GM19023 (cell line): ENCODE data around the gene PUM2.

ENCODE experiments used
- ATAC-seq: cut with Tn5 transposase; IDR thresholded peaks from one replicate; pipeline ENCODE4 v1.9.1; 2021; ENCODE audit warnings: mild to moderate bottlenecking, moderate library complexity; ENCODE audit not compliant: unreplicated experiment

Gene PUM2

GRCh38 chr2:20203521-20204225 is 147.0 kb downstream of the PUM2 start:
- no peak for ATAC-seq

GRCh38 chr2:20203072-20203471 is 147.6 kb downstream of the PUM2 start:
- ATAC-seq, result no peak

- ATAC-seq, result no peak
Measured at GRCh38 chr2:20201671-20202070, 149.0 kb downstream of the PUM2 start.

GRCh38 chr2:20200697-20201555 is 149.7 kb downstream of the PUM2 start:
- no peak for ATAC-seq

- ATAC-seq, result no peak
Measured at GRCh38 chr2:20199633-20200270, 150.9 kb downstream of the PUM2 start.

- ATAC-seq, result no peak
Measured at GRCh38 chr2:20198796-20199632, 151.6 kb downstream of the PUM2 start.
